Skin epidermis (tissue), 12 donors: ENCODE measurements around the gene LRCH1.
A peak's percentile ranks its signal among the peaks of the same experiment; 100 is the strongest.

ENCODE experiments used
- H3K27ac ChIP-seq, 21 experiments: fragments of 200-600 bp; sonication (generic) in 11 of 21; one replicate each; pipeline ENCODE4 v1.5.0; 2020; ENCODE audit warnings: mild to moderate bottlenecking in 3 of 21, inconsistent platforms in 2 of 21, moderate library complexity in 2 of 21
- H3K4me3 ChIP-seq, 7 experiments: fragments of 200-600 bp; sonication (generic) in 2 of 7; one replicate each; pipeline ENCODE4 v1.5.0; 2020; ENCODE audit warnings: inconsistent platforms in 2 of 7, mild to moderate bottlenecking in 2 of 7, moderate library complexity in 1 of 7

Gene LRCH1

GRCh38 chr13:46604226-46604990, 51.4 kb downstream of the LRCH1 start:
- H3K27ac ChIP-seq, result peak overlapping the region in 7 of 21 experiments; percentile 10 to 67 (median 32)
- H3K4me3 ChIP-seq, result no peak overlapping the region

- no peak overlapping the region for H3K4me3 ChIP-seq
- H3K27ac ChIP-seq, result peak overlapping the region in 11 of 21 experiments; percentile 13 to 67 (median 32)
Observed at GRCh38 chr13:46605076-46605824, 52.3 kb downstream of the LRCH1 start.

GRCh38 chr13:46605825-46606554, 53.0 kb downstream of the LRCH1 start:
- H3K27ac ChIP-seq, result peak overlapping the region in 11 of 21 experiments; percentile 13 to 67 (median 32)

GRCh38 chr13:46606970-46607369, 54.0 kb downstream of the LRCH1 start:
- peak overlapping the region in 7 of 21 experiments; percentile 13 to 44 (median 29) for H3K27ac ChIP-seq
- no peak overlapping the region for H3K4me3 ChIP-seq

More at GRCh38 chr13:46605825-46606554, 53.0 kb downstream of the LRCH1 start:
- no peak overlapping the region for H3K4me3 ChIP-seq

GRCh38 chr13:46607768-46608564, 55.0 kb downstream of the LRCH1 start:
- Histone ChIP-seq H3K4me3 (no peak overlapping the region), H3K27ac (peak overlapping the region in 2 of 21 experiments; percentile 19 to 35)

- H3K4me3 ChIP-seq, result no peak overlapping the region
- H3K27ac ChIP-seq, result no peak overlapping the region
Observed at GRCh38 chr13:46609052-46609451, 56.1 kb downstream of the LRCH1 start.

- Histone ChIP-seq H3K27ac (peak overlapping the region in 1 of 21 experiments; percentile 8), H3K4me3 (no peak overlapping the region)
Observed at GRCh38 chr13:46609726-46610125, 56.8 kb downstream of the LRCH1 start.

- no peak overlapping the region for H3K4me3 ChIP-seq
- no peak overlapping the region for H3K27ac ChIP-seq
Observed at GRCh38 chr13:46612267-46612666, 59.3 kb downstream of the LRCH1 start.

GRCh38 chr13:46613409-46614049, 60.6 kb downstream of the LRCH1 start:
- Histone ChIP-seq H3K4me3 (no peak overlapping the region), H3K27ac (no peak overlapping the region)

GRCh38 chr13:46614582-46614981, 61.6 kb downstream of the LRCH1 start:
- H3K27ac ChIP-seq, result peak overlapping the region in 1 of 21 experiments; percentile 70

GRCh38 chr13:46615888-46616531, 63.0 kb downstream of the LRCH1 start:
- Histone ChIP-seq H3K4me3 (peak overlapping the region in 1 of 7 experiments; percentile 5), H3K27ac (peak overlapping the region in 15 of 21 experiments; percentile 1 to 72 (median 48))

More at GRCh38 chr13:46614582-46614981, 61.6 kb downstream of the LRCH1 start:
- no peak overlapping the region for H3K4me3 ChIP-seq

- H3K4me3 ChIP-seq, result no peak overlapping the region
- peak overlapping the region in 5 of 21 experiments; percentile 21 to 72 (median 46) for H3K27ac ChIP-seq
Observed at GRCh38 chr13:46617229-46617721, 64.3 kb downstream of the LRCH1 start.

- Histone ChIP-seq H3K4me3 (no peak overlapping the region), H3K27ac (peak overlapping the region in 2 of 21 experiments; percentile 42 to 44)
Observed at GRCh38 chr13:46617885-46618284, 64.9 kb downstream of the LRCH1 start.

- no peak overlapping the region for H3K27ac ChIP-seq
- no peak overlapping the region for H3K4me3 ChIP-seq
Observed at GRCh38 chr13:46618694-46619254, 65.8 kb downstream of the LRCH1 start.

GRCh38 chr13:46620029-46620428, 67.1 kb downstream of the LRCH1 start:
- no peak overlapping the region for H3K4me3 ChIP-seq

GRCh38 chr13:46620471-46620870, 67.5 kb downstream of the LRCH1 start:
- H3K27ac ChIP-seq, result no peak overlapping the region
- no peak overlapping the region for H3K4me3 ChIP-seq

More at GRCh38 chr13:46620029-46620428, 67.1 kb downstream of the LRCH1 start:
- no peak overlapping the region for H3K27ac ChIP-seq

GRCh38 chr13:46621133-46621532, 68.2 kb downstream of the LRCH1 start:
- Histone ChIP-seq H3K4me3 (no peak overlapping the region), H3K27ac (no peak overlapping the region)
